IPS-15b (cell line): ENCODE results near the gene SYNGR4.

ENCODE experiments used
- H3K27me3 ChIP-seq: one replicate; pipeline ENCODE4 v1.6.1; 2013; ENCODE audit warnings: low read length; ENCODE audit not compliant: control insufficient read depth, insufficient read depth
- H3K36me3 ChIP-seq: one replicate; pipeline ENCODE4 v1.6.1; 2013; ENCODE audit warnings: low read length; ENCODE audit not compliant: control insufficient read depth, insufficient read depth
- H3K4me1 ChIP-seq: one replicate; pipeline ENCODE4 v1.6.1; 2013; ENCODE audit warnings: mild to moderate bottlenecking, low read length; ENCODE audit not compliant: control insufficient read depth, insufficient read depth
- H3K4me3 ChIP-seq: one replicate; pipeline ENCODE4 v1.5.1; 2013; ENCODE audit warnings: low read depth, low read length
- H3K9ac ChIP-seq: one replicate; pipeline ENCODE4 v1.6.1; 2013; ENCODE audit warnings: low read depth, mild to moderate bottlenecking, low read length
- H3K9me3 ChIP-seq: one replicate; pipeline ENCODE4 v1.6.1; 2013; ENCODE audit warnings: mild to moderate bottlenecking, low read length; ENCODE audit not compliant: control insufficient read depth, insufficient read depth

The SYNGR4 gene

GRCh38 chr19:48330012-48330681 is 34.0 kb upstream of the SYNGR4 start:
- Histone ChIP-seq H3K27me3 (no peaks in the 10 kb centered on the region), H3K4me1 (no peaks in the 10 kb centered on the region), H3K9me3 (no peaks in the 10 kb centered on the region), H3K9ac (no peak overlapping the region), H3K36me3 (no peaks in the 10 kb centered on the region), H3K4me3 (peak overlapping the region; percentile 69)

GRCh38 chr19:48332351-48332661 is 31.9 kb upstream of the SYNGR4 start:
- Histone ChIP-seq H3K27me3 (no peaks in the 10 kb centered on the region), H3K36me3 (no peaks in the 10 kb centered on the region), H3K9me3 (no peaks in the 10 kb centered on the region), H3K9ac (peak overlapping the region; percentile 65), H3K4me1 (no peaks in the 10 kb centered on the region), H3K4me3 (peak overlapping the region; percentile 66)

- H3K4me3 ChIP-seq, result peak overlapping the region; percentile 66
Measured at GRCh38 chr19:48332662-48333466, 31.3 kb upstream of the SYNGR4 start.

DNA sequence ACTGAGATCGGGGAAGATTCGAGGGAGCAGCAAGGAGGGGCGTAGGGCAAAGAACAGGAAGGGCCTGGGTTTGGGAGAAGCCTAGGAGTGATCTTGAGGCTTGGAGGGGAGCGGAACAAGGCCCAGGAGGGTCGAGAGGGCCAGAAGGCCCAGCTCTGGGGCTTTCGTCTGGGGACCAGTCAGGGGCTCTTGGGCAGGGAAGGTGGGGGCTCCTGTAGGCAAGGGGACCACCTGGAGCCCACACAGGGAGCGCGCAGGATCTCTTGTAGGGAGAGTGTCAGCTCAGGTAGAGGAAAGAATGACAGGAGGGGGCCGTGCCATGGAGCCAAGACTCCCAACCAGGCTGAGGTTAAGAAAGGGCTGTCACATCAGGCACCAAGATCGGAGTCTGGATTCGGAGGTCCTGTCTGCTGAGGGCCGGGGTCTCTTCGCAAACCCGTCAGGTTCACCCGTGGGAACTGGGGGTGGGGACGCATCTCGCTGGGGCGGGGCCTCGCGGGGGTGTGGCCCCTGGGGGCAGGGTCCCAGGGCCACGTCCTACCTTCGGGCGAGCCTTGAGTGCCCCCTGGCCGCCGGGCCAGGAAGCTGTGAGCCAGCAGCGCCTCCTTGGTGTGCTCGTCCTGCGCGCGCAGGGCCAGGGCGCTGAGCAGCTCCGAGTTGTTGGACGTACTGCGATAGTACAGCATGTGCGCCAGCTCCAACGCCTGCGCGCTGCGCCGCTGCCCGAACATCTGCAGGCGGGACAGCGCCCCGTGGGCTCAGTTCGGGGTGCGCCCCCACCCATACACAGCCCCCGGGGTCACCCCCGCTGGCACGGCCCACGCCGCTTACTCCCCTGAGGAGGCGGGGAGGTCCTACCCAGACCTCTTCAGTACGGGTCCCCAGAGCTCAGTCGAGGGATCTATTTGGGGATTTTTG is 30.4 kb upstream of the SYNGR4 start:
- H3K36me3 ChIP-seq, result no peaks in the 10 kb centered on the region
- no peaks in the 10 kb centered on the region for H3K4me1 ChIP-seq
- H3K27me3 ChIP-seq, result no peaks in the 10 kb centered on the region
- no peaks in the 10 kb centered on the region for H3K9me3 ChIP-seq
- peak overlapping the region; percentile 19 for H3K9ac ChIP-seq
- H3K4me3 ChIP-seq, result peak overlapping the region; percentile 66

More at GRCh38 chr19:48332662-48333466, 31.3 kb upstream of the SYNGR4 start:
- Histone ChIP-seq H3K9me3 (no peaks in the 10 kb centered on the region), H3K36me3 (no peaks in the 10 kb centered on the region), H3K27me3 (no peaks in the 10 kb centered on the region), H3K4me1 (no peaks in the 10 kb centered on the region), H3K9ac (peak overlapping the region; percentile 65)

- Histone ChIP-seq H3K4me1 (no peaks in the 10 kb centered on the region), H3K27me3 (no peaks in the 10 kb centered on the region), H3K9me3 (no peaks in the 10 kb centered on the region), H3K4me3 (no peak overlapping the region), H3K36me3 (no peaks in the 10 kb centered on the region), H3K9ac (peak overlapping the region; percentile 12)
Measured at GRCh38 chr19:48338253-48338755, 25.9 kb upstream of the SYNGR4 start.

DNA sequence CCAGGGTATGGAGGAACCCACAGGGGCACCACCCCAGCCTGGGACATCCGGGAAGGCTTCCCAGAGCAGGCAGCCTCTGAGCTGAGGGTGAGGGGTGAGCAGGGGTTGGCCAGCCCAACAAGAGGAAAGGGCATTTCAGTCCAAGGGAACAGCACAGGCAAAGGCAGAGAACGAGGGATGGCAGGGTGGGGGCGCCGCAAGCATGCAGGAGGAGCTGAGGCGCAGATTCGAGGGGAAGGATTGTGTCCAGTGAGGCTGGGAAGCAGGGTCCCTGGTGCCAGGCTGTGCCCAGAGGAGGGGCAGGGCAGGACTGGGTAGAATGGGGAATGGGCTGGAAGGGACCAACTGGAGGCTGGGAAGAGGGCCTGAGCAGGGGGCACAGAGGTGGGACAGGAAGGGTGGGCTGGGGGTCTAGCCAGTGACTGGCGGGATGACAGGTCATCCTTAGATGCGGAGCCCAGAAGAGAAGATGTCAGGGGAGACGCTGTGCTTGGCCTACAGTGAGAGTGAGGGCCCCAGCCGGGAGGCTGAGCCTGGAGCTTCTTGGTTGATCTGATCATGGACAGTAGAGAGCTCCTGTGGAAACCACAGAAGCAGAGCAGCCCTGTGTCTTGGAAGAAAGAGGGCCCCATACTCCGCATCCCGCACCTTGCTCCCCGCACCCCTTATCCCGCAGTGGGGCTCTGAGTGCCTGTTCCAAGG is 25.2 kb upstream of the SYNGR4 start:
- no peaks in the 10 kb centered on the region for H3K4me1 ChIP-seq
- H3K36me3 ChIP-seq, result no peaks in the 10 kb centered on the region
- H3K9me3 ChIP-seq, result no peaks in the 10 kb centered on the region
- H3K27me3 ChIP-seq, result no peaks in the 10 kb centered on the region
- H3K4me3 ChIP-seq, result no peak overlapping the region
- peak overlapping the region; percentile 12 for H3K9ac ChIP-seq

- no peaks in the 10 kb centered on the region for H3K27me3 ChIP-seq
- H3K4me3 ChIP-seq, result no peak overlapping the region
- H3K36me3 ChIP-seq, result no peaks in the 10 kb centered on the region
- H3K9me3 ChIP-seq, result no peaks in the 10 kb centered on the region
- no peaks in the 10 kb centered on the region for H3K4me1 ChIP-seq
- no peak overlapping the region for H3K9ac ChIP-seq
Measured at GRCh38 chr19:48340995-48341394, 23.2 kb upstream of the SYNGR4 start.

- Histone ChIP-seq H3K9me3 (no peaks in the 10 kb centered on the region), H3K4me1 (no peaks in the 10 kb centered on the region), H3K27me3 (no peaks in the 10 kb centered on the region), H3K9ac (no peak overlapping the region), H3K36me3 (no peaks in the 10 kb centered on the region), H3K4me3 (no peak overlapping the region)
Measured at GRCh38 chr19:48341515-48342413, 22.4 kb upstream of the SYNGR4 start.

- Histone ChIP-seq H3K36me3 (no peaks in the 10 kb centered on the region), H3K27me3 (no peaks in the 10 kb centered on the region), H3K9ac (no peak overlapping the region), H3K4me3 (no peak overlapping the region), H3K4me1 (no peaks in the 10 kb centered on the region), H3K9me3 (no peaks in the 10 kb centered on the region)
Measured at GRCh38 chr19:48342414-48342738, 21.8 kb upstream of the SYNGR4 start.

- H3K27me3 ChIP-seq, result no peaks in the 10 kb centered on the region
- no peak overlapping the region for H3K4me3 ChIP-seq
- H3K9me3 ChIP-seq, result no peaks in the 10 kb centered on the region
- H3K36me3 ChIP-seq, result no peaks in the 10 kb centered on the region
- no peak overlapping the region for H3K9ac ChIP-seq
- H3K4me1 ChIP-seq, result no peaks in the 10 kb centered on the region
Measured at GRCh38 chr19:48342841-48343540, 21.2 kb upstream of the SYNGR4 start.
